Measurements from ENCODE around the gene PKP4.

DNA sequence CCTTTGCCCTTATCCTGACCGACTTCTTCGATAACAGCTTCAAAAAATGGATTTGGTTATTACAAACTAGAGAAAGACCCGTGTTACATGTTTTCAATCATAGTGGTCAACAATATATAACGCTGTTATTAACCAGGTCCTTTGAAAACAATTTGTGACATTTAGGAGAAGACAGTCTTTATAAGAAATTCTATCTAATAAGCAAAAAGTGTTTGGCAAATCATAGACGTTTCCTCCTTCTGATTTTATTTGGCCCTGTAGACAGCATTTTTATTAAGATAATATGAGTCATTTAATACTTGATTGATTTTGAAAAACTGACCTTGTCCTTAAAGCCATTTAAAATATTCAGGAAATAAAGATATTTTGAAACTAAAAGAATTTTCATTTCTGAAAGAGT is 177.9 kb downstream of the PKP4 start:
- TF ChIP-seq, protein P1, sequence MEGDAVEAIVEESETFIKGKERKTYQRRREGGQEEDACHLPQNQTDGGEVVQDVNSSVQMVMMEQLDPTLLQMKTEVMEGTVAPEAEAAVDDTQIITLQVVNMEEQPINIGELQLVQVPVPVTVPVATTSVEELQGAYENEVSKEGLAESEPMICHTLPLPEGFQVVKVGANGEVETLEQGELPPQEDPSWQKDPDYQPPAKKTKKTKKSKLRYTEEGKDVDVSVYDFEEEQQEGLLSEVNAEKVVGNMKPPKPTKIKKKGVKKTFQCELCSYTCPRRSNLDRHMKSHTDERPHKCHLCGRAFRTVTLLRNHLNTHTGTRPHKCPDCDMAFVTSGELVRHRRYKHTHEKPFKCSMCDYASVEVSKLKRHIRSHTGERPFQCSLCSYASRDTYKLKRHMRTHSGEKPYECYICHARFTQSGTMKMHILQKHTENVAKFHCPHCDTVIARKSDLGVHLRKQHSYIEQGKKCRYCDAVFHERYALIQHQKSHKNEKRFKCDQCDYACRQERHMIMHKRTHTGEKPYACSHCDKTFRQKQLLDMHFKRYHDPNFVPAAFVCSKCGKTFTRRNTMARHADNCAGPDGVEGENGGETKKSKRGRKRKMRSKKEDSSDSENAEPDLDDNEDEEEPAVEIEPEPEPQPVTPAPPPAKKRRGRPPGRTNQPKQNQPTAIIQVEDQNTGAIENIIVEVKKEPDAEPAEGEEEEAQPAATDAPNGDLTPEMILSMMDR (IDR thresholded peaks at IDR 0.05), result no peak
- TF ChIP-seq EP300 (IDR thresholded peaks at IDR 0.05) (no peak), POLR2A (IDR thresholded peaks at IDR 0.05) (no peak)

All from ovary (tissue), 3 donors.